Anterior cingulate cortex (tissue), 58 donors: ENCODE data around the gene PCDH9.
"Not testable (repeated sequence)": the region's sequence is repeated elsewhere in the genome, so short reads cannot be mapped to it uniquely, and the experiment has no call there.

Experiments used
- DNase-seq, 58 donors: peaks; one replicate each; lab custom pipeline; 2025; lab: John Stamatoyannopoulos, UW

The PCDH9 gene

DNA sequence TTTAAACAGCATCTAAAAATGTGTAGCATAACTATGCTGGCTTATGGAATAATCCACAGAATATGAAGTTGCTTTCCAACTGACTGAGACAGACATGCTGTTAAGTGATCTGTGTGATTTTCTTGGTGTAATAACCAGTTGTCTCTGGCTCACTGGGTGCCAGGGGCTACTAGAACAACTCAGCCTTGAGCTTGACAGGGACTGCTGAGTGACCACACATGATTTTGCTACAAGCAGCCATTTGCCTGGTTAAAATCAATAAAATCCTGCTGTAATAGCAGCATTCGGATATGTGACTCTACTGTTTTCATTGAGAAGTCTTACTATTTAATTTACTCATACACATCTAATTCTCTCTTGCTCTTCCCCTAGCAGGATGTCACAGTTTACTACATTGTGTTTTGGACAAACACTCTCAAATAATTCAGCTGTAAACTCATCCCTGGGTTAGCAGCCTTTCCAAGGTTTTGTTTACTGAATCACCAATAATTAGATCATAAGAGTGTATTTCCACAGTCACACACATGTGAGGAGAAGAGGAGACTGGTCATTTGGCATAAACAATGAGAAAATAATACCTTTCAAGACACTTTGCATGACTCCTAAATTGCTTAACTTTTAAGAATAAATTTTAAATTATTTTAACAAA, 426.2 kb downstream of the PCDH9 start:
- peak in 2 of 58 donors; percentile 1 to 3 for DNase-seq

DNA sequence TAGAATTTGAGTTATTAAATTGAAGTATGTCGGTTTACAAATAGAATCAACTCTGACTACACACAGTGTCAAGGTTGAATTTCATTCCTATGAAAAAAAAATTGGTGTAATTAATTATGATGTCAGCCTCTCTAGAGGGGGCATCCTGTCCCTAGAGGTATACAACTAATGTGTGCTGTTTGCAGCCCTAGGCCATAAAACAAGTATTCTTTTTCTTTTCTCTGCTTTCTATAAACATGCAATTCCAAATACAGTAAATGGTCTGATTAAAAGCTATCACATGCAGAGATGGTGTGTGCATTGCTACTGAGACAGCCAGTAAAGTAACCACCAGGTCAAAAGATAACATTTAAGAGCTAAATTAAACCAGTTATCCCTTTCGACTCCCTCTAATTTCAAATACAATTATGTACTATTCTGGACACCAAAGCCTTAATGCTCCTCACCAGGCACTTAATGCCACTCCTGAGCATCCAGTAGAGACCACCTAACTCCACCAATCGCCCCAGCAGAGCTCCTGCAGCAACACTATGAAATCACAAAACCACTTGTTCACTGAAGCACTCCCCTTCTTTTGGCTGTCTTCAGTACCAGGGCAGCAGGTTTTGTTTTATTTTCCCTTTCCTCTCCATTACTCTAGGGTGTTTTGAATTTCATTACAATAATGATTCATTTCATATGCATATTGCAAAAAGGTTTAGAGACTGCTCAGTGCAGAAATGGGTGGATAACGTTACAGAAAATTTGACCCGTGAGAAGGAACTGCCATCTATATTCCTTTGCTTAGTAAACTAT, 426.9 kb downstream of the PCDH9 start:
- DNase-seq, result peak in 1 of 58 donors; percentile 14

DNA sequence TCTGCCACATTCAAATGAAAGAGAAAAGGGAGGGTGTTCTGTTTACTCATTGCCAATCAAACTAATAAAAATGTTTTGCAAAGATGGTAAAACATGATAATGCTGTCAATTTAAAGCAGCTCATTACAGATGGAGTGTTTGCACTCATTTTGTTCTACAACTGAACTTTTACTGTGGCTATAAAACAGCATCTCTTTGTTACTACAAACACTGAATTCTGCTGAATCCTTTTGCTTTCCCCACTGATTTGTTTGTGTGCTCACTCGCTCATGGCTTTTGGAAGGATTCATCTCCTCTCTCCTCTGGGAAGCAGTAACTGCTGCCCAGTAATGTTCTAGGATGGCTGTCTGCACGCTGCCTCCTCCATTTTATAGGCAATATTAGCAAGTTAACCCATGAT, 434.5 kb downstream of the PCDH9 start:
- peak in 11 of 58 donors; percentile 3 to 64 (median 12) for DNase-seq

DNA sequence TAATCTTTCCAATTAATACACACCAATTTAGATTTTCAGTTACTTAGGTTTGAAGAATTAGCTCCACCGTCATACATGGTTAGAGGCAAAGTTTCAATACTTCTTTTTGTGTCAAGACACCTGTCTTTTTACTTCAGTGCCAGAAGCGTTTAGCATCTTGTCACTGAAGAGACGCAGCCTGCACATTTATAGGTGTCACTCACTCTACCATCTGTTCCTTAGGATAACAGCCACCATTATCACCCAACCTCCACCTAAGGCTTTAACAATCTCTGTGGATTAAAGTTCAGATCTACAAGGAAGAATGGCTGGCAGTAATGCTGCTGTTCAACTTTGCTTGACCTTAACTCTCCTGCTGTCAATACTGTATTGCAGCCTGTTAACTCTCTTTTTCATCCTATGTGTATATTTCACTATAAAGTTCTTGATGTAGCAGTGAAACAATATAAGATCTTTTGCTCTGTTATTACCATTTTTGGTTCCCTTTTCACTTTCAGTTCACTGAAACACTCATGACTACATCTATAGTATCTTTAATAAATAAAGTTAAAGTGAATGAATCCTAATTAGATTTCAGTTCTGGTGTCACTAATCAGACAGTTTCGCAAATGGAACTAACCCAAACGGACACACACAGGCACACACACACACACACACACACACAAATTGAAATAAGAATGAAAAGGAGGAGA, 435.6 kb downstream of the PCDH9 start:
- DNase-seq, result no peak

DNA sequence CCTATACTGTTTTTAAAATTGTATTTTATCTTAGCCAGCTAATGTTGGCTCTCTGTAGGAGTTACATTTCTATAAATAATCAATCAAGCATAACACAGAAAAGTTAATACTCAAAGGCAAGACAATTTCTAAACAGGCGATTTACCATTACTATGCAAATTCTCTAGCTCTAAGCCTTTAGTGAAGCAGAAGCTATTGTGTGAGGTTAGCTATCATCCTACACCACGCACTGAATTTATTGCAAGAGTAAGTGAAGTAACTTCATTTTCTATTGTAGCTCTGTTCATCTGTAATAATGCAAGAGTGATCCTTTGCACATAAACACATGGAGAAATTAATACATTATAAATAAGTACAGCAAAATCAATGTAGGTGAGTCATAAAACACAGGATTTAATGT, 439.3 kb downstream of the PCDH9 start:
- DNase-seq, result no peak

DNA sequence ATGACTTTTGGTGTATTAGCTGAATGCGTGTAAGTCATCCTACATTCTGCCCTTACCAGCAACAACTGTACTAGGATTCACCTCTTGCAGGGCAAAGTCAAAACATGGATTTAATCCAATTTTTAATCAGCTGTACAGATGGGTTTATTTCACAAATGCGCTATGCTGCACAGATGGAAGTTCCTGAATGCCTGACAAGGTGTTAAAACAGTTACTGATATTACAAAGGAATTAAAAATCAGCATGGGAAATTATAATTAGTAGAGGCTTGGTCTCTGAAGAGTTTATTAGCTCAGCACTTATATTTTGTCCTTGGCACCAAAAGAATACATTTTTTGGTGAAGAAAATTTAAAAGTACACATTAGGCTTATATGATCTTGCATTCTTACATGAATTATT, 448.9 kb downstream of the PCDH9 start:
- no peak for DNase-seq

DNA sequence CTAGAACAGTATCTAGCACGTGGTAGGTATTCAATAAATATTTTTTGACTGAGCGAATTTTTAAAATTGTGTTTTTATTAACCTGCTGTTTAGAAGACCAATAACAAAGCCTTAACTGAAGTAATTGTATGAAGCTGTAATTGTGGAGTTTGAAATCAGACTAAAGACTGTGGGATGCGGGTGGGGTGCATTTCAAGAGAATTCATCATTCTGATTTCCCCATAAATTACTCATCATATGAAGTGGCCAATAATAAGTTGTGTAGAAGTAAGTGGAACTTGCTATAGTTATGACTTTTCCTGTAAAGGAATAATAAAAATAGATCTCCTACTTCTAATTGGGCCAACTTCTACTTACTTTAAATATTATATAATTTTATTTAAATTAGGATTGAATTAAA, 449.3 kb downstream of the PCDH9 start:
- DNase-seq, result no peak

DNA sequence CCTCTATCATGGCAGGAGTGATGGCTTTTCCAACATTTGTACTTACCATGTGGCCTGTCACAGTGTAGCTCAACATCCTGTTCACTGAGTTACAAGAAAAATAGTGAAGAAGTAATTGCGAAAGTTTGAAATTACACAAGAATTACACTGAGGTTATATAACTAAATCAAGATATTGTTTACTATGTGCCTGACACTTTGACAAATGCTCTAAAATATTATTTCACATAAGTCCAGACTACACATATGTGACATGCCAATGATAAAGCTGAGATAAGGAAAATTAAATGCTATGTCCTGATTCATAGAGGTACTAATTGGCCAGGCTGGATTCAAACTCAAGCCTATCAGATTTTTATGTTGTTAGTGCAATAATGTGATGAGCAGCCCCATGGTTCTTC, 451.7 kb downstream of the PCDH9 start:
- no peak for DNase-seq

DNA sequence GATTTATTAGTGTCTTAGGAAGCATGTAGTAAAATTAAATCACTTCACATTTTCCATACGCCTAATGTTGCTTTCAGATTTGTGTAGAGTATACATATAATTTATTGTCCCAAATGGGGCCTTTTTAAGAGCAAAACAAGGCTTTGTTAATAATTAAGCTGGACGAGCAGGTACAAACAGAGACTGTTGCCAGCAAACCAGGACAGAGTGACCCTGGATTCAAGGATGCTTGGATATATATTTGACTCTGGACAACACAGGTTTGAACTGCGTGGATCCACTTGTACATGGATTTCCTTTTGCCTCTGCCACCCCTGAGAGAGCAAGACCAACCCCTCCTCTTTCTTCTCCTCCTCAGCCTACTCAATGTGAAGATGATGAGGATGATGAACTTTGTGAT, 454.9 kb downstream of the PCDH9 start:
- no peak for DNase-seq

DNA sequence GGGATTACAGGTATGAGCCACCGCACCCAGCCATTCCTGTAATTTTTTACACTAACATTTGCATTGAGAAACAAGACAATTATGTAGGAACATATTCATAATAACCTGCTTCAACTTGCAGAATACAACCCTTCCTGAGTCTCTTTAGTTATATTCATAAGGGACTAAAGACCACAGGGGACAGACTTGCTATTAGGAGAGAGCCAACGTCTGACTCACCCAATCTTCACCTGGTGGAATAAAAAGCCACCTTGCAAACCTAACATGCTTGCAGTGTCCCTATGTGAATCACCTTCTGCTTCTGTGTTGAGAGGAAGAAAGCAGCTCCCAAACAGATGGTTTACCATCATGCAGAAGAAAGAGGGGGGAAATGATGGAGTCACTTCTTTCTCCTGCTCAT, 456.1 kb downstream of the PCDH9 start:
- no peak for DNase-seq

DNA sequence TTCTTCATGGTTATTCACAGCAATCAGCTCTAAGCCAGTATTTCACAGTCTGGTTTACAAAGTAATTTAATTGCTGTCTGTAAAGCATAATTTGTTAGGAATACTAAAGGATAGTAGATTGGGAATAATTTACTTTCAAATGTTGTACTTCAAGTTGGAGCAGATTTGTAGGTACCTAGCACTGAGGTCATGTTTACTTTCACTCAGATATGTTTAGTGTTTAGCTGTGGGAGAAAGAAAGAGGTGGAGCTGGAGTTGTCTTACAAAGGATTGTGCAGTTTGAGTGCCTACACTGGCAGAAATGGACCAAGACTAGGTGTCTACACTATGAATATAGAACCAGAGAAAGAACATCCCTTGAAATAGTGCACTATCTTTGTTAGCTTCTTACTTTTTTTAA, 464.6 kb downstream of the PCDH9 start:
- no peak for DNase-seq

DNA sequence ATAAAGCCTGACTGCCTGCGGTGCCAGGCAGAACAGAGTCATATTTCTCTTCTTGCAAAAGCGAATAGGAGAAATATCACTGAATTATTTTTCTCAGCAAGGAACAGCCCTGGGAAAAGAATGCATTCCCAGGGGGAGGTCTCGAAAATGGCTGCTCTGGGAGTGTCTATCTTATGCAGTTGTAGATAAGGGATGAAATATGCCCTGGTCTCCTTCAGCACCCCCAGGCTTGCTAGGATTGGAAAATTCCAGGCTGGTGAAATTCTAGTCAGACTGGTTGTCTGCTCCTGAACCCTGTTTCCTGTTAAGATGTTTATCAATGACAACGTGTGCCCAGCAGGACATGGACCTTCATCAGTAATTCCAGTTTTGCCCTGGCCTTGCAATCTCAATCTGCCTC, 469.5 kb downstream of the PCDH9 start:
- DNase-seq, result not testable (repeated sequence)

DNA sequence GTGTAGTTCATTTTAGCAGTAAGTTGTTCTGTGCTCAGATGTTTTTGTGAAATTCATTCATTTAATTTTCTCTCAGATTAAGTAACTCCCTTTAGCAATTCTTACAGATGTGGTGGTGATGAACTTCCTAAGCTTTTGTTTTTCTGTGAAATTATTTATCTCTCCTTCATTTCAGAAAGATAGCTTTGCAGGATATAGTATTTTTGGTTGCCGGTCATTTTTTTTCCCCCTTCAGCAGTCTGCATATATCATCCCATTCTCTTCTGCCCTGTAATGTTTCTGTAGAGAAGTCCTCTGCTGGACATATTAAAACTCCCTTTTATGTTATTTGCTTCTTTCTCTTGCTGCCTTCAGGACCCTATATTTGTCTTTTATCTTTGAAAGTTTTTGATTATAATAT, 470.2 kb downstream of the PCDH9 start:
- DNase-seq, result no peak

DNA sequence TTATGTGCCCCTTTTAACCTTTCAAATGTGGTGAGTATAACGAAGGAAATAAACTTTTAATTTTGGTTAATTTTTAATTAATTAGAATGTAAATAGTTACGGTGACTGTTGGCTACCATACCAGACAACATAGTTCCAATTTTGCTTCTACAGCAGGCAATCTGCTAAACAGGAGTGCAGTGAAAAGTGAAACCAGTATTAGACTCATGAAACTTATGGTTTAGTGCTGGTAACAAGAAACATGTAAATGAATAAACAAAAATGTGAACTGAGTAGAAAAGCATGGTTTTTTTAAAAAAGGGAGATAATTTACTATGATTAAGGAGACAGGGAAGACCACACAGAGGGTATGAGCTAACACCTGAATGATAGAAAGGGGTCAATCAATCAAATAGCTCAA, 478.4 kb downstream of the PCDH9 start:
- no peak for DNase-seq

DNA sequence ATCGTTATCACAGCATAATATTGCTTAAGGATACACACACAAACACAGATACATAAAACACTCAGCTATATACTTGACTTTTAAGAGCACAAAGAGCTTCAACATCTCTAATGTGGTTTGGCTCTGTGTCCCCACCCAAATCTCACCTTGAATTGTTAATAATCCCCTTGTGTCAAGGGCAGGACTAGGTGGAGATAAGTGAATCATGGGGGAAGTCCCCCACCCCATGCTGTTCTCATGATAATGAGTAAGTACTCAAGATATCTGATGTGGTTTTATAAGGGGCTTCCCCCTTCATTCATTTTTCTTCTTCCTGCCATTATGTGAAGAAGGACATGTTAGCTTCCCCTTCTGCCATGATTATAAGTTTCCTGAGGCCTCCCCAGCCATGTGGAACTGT, 481.4 kb downstream of the PCDH9 start:
- no peak for DNase-seq

DNA sequence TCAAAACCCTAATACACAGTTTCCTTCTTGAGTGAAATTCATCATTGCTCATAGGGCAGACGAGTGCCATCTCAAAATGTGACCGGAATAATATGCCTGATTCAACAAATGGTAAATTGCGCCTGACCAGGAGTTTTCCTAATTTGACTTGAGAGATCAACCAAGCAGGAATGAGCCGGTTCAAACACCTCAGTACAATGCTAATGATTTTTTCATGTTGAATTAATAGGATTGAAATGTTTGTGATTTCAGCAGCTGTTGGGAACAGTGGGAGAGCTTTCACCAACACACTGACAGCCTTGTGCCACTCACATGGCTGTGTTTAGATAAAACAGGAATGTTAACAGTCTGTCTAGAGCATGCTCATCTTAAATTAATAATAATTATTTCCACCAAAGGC, 484.8 kb downstream of the PCDH9 start:
- DNase-seq, result peak in 1 of 58 donors; percentile 2

DNA sequence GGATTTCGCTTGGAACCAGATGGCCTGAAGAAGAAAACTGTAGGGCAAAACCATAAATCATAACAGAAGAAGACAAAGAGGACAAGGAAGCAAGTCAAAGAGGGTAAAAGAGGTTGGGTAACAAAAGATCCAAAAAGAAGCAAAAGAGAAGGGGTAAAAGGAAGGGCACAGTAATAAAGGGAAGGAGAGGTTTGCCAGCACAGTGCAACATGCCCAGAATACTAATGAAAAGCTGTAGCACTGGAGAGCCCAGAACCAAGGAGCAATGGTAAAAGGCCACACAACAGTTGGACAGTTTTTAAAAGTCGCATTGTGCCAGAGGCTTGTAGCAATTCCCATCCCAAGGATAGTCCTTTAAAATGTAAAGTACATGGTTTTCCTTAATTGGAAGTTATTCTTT, 506.6 kb downstream of the PCDH9 start:
- peak in 28 of 58 donors; percentile 0 to 69 (median 20) for DNase-seq

DNA sequence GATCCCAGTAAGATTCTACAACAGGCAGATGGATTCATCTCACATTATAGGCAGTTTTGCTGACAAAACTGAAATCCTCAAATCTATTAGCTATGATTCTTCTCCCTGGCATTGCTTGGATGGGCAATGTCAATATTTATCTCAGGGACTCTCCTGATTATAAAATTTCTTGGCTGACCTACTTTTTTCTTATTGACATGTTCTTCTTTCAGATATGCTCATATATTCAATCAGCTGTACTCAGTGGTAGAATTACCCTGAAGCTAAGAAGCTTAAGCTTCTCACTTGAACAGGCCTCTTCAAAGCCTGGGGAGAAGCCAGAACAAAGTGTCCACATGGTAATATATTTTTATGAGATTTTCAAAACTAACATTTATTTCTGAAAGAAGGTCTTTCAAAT, 513.6 kb downstream of the PCDH9 start:
- DNase-seq, result no peak

DNA sequence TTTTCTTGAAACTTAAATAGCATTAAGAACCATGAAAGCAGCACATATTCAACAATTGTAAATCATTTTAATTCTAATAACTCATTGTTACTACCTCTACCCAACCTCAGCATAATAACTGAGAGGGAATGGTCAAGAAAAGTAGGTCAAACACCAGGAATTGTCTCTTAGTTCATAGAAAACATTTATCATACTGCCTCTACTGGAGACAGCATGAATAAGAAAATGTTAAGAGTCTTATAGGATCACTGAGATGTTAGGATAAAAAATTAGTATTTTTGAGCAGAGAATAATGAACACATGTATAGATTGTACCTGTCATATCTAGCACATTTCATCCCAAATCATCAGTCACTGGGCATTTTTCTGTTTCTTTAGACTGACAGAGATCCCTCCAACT, 515.3 kb downstream of the PCDH9 start:
- DNase-seq, result no peak

DNA sequence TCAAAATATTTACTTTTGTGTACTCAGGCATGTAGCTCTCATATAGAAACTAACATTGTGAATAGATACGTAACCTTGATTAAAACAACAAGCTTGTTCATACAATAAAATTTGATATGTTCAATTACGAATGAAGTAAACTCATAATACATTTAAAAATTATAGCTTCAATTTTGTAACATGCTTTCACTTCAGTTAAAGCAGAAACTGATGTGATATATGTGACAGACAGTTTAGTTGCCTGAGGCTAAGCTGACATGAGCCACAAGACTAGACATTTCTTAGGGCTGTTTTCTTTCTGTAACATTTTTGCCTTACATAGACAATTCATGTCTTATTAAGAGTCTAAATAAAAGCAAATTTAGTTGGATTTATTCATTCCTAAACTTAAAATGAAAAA, 526.0 kb downstream of the PCDH9 start:
- DNase-seq, result no peak

DNA sequence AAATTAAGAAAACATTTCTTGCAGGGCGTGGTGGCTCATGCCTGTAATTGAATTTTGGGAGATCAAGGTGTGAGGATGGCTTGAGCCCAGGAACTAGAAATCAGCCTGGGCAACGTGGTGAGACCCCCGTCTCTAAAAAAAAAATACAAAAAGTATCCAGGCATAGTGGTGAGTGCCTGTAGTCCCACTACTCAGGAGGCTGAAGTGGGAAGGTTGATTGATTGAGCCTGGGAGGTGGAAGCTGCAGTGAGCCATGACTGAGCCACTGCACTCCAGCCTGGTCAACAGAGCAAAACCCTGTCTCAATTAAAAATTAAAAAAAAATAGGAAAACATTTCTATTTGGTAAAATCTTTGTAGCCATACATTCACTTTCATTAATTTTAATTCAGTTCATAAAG, 526.5 kb downstream of the PCDH9 start:
- no peak for DNase-seq

DNA sequence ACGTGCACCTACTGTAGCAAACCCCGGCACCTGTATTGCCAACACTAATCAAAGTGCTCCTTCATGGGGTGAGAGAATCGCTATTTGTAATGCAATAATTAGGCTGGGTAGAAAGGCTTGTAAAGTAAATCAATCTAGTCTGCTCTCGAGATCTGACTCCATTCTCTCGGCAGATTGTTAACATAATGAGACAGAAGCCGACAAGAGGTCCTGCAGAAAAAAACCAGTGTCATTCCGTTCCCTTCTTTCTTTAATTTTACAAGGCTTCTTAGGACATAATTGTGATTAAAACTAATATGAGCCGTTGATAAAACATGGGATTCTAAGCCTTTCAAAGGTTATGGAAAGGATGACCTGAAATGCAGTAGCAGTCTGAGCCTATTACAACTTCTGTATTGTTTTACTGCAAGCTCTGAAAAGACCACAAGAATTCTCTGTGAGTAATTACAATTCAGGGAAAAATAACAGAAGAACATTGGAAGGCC, 530.0 kb downstream of the PCDH9 start:
- no peak for DNase-seq
